GM21717 (cell line): ENCODE data around the gene NDUFA3.

Experiments used
- ATAC-seq: cut with Tn5 transposase; IDR thresholded peaks from one replicate; pipeline ENCODE4 v1.9.1; 2021; ENCODE audit warnings: mild to moderate bottlenecking, moderate library complexity; ENCODE audit not compliant: unreplicated experiment

Gene NDUFA3

DNA sequence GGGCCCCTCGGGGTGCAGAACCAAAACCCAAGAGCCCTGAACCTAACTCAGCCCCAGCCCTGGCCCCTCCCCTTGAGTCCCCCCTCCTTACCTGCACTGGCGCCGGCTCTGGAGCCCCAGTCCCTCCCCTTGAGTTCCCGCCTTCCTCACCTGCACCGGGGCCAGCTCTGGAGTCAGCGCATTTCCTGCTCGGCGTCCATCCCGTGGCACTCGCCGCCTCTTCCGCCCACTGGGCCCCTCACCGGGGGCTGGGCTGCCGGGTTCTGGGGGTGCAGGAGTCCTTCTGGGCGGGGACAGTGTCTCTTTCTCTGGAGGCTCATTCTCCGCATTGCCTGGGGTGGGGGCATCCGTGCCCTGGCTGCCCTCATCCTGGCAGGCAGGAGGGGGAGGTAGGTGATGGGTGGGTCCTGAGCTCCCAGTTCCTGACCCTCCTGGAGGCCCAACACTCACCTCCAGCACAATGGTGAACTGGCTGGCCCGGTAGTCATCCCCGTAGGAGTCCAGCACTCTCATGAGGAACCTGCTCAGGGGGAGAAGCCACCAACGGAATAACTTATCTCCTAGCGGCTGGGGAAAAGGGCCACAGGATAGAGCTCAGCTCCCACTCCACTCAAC lies 5.3 kb downstream of the NDUFA3 start:
- ATAC-seq, result no peak

DNA sequence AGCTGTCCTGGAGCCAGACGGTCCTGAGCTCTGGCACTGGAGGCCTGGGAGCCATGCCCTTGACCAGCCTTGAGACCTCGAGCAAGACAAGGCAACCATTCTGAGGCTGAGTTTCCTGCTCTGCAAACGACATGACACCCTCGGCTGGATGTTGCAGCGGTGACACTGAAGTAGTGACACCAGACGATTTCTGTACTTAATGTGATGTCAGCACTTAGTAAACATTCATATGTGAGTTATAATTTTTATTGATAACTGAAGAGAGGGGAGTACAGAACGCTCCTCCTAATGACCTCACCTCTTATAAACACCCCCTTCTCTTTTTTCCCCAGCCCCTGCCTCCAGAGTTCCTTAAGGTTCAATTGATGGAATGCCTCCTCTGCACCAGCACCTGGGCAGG lies 5.8 kb downstream of the NDUFA3 start:
- ATAC-seq, result no peak

- no peak for ATAC-seq
Observed at GRCh38 chr19:54109651-54110050, 7.0 kb downstream of the NDUFA3 start.

GRCh38 chr19:54114340-54115108 lies 11.9 kb downstream of the NDUFA3 start:
- ATAC-seq, result no peak

DNA sequence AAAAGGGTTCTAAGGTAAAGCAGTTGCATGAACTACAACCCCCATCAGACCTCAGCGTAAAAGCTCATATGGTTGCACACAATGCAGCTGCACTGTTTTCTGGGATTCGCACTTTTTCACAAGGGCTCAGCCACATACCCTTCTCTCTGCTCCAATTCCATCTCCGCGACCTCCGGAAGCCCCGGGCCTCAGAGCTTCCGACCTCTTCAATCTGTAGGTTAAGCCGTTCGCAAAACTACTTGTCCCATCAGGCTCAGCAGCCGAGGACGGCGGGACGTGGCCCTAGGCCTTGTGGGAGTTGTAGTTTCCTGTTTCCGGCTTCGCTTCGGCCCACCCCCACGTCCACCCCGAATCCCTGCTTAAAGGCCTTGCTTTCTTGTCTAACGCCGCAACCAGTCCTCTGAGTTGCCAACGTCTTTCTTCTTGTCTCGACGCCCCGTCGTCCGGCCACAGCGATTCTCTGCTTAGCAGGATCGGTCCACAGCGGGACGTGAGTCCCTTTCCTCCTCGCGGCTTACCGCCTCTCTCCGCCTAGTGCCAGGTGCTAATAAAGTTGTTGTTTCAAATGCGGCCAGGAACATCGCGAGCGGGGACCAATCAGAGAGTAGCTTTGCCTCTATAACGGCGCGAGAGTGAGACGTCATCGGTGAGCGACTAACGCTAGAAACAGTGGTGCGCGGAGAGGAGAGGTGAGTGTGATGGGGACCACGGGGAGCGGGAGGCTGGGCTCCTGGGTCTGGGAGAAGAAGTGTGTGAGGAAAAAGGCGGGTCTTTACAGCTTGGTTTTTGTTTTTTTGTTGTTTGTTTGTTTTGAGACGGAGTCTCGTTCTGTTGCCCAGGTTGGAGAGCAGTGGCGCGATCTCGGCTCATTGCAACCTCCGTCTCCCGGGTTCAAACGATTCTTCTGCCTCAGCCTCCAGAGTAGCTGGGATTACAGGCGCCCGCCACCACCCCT lies 12.7 kb downstream of the NDUFA3 start, which contains the start of the genes PRPF31 and TFPT:
PRPF31 (plus strand) TSS at position 646 of the 955 bp plus-strand sequence. CDS start 2,525 bp downstream, outside the sequence.
TFPT (minus strand) TSS at position 549 of the 955 bp plus-strand sequence; CDS start at position 161, 388 bp downstream.
- ATAC-seq, result peak; percentile 71

- ATAC-seq, result no peak
Observed at GRCh38 chr19:54121259-54121658, 18.6 kb downstream of the NDUFA3 start.

GRCh38 chr19:54123682-54124081 lies 21.0 kb downstream of the NDUFA3 start:
- ATAC-seq, result no peak

DNA sequence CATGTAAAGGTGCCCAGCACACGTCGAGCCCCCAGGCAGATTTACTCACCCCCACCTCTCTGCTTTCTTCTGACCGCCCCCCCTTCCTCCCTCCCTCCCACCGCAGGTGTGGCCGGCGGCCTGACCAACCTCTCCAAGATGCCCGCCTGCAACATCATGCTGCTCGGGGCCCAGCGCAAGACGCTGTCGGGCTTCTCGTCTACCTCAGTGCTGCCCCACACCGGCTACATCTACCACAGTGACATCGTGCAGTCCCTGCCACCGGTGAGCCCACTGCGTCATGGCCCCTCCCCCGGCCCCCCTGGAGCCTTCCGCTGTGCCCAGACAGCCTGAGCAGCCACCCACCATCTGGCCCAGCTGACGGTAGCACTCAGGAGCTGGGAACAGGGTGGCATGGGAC lies 21.7 kb downstream of the NDUFA3 start:
- ATAC-seq, result no peak

DNA sequence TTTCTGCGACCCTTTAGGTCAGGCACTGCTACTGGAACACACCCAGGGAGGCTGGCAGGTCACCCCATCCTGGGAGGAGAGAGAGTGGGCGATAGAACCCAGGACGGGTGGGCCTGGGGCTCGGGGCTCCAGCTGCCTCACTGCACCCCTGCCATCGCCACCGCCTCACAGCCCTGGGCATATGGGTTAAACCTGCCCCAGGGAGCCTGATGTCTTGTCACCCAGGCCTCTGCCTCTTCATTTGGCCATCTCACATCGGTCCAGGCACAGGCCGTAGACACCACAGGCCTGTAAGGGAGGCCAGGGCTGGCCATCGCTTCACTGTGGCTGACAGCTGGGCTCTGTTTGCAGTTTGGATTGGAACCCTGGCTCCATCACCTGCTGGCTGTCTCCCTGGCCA lies 23.1 kb downstream of the NDUFA3 start:
- ATAC-seq, result no peak

DNA sequence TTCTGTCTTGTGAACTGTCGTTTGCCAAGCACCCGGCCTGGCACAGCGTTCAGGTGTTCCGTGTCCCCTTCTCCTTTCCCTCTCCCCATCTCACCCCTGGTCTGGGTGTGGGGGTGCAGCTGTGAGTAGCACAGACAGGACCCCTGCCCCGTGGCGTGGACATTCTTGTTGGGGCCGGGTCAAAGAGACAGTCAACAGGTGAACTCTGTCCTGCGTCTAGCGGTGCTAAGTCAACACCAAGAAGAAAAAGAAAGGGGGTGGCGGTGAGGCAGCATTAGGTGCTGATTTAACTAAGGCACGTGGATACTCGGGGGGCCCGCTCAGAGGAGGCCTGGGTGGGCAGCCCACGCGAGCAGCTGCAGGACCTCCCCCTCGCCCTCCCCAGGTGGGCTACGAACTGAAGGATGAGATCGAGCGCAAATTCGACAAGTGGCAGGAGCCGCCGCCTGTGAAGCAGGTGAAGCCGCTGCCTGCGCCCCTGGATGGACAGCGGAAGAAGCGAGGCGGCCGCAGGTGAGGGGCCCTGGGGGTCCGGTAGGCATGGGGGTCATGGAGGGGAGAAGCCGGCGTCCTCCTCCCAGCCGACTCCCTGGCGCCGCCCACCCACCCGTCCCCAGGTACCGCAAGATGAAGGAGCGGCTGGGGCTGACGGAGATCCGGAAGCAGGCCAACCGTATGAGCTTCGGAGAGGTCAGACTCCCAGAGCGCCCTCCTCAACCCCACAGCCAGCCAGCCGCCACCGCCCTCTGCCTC lies 25.2 kb downstream of the NDUFA3 start:
- ATAC-seq, result no peak

GRCh38 chr19:54128441-54128725 lies 25.7 kb downstream of the NDUFA3 start:
- ATAC-seq, result no peak

DNA sequence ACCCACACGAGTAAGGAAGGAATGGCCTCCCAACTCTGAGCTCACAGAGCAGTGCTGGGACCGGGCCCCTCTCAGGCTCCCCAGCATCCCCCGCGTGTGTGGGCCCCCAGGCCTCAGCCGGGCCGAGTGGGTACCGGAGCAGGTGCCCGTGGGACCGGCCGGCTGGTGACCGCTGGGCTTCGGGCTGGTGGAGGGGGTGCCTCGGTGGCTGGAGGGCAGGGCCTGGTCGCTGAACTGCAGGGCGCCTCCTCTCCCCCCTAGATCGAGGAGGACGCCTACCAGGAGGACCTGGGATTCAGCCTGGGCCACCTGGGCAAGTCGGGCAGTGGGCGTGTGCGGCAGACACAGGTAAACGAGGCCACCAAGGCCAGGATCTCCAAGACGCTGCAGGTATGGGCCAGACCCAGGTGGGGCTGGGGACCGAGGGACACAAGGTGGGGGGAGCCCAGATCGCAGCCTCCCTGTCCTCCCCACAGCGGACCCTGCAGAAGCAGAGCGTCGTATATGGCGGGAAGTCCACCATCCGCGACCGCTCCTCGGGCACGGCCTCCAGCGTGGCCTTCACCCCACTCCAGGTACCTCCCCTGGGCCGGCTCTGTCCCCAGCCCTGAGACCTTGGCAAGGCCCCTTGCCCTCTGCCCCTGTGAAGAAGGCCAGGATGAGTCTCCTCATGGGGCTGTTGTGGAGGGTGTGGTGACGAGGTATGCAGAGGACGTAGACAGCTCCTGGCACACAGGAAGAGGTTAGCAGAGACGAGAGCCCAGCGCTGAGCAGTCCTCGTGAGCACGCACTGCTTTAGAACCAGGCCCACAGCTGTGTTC lies 26.4 kb downstream of the NDUFA3 start:
- no peak for ATAC-seq

GRCh38 chr19:54129617-54129996 lies 27.0 kb downstream of the NDUFA3 start:
- ATAC-seq, result no peak

DNA sequence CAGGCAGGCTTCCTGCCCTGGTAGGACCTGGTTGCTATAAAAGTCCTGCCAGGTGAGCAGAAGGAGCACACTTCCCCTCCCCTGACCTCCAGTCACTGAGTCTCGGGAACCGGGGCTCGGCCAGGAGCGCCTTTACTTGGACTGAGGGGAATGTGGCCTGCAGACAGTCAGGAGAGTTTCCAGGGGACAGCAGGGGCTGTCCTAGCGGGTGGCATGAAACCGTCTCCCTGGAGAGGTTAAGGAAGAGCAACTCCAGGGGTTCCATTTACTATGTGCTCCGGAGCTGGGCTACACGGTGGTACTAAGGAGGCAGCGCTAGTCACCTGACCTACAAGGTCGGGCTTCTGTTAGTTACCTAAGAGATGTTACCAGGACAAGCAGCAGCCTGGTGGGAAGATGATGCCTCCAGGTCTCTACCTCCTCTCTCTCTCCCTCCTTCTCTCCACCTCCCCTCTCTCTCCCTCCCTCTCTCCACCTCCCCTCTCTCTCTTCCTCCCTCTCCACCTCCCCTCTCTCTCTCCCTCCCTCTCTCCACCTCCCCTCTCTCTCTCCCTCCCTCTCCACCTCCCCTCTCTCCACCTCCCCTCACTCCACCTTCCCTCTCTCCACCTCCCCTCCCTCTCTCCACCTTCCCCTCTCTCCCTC lies 30.8 kb downstream of the NDUFA3 start:
- ATAC-seq, result no peak

- ATAC-seq, result no peak
Observed at GRCh38 chr19:54133957-54134590, 31.4 kb downstream of the NDUFA3 start.

DNA sequence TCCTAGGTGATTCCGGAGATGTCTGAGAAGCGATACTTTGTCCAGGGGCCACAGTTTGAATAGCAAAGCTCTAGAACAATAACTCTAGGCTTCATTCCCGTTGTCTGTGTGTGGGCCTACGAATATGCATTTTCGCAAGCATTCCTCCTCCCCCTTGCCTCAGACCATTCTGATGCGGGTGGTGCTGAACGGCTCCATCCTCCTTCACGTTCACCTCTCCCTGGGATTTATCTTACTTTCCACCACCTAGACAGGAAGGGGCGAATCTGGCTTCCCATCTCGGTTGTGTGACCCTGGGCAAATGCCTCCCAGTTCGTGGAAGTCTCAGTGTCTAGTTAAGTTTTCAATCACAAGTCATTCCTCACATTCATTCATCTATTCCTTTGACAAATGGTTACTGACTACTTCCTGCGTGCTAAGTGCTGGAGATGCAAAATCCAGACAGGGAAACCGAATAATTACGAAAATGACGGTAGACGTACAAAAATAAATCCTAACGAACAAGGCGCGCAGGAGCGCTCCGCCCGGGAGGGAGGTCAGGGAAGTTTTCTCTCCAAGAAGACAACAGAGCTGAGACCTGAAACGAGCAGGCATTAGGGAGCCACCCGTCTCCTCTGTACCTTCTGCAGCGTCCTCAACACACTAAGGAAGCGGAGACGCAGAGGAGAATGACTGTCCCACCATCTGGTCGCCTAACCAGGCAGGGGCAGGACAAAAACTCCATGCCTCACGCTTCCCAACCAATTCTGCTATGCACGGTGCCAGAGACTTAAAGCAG lies 33.6 kb downstream of the NDUFA3 start:
- no peak for ATAC-seq

DNA sequence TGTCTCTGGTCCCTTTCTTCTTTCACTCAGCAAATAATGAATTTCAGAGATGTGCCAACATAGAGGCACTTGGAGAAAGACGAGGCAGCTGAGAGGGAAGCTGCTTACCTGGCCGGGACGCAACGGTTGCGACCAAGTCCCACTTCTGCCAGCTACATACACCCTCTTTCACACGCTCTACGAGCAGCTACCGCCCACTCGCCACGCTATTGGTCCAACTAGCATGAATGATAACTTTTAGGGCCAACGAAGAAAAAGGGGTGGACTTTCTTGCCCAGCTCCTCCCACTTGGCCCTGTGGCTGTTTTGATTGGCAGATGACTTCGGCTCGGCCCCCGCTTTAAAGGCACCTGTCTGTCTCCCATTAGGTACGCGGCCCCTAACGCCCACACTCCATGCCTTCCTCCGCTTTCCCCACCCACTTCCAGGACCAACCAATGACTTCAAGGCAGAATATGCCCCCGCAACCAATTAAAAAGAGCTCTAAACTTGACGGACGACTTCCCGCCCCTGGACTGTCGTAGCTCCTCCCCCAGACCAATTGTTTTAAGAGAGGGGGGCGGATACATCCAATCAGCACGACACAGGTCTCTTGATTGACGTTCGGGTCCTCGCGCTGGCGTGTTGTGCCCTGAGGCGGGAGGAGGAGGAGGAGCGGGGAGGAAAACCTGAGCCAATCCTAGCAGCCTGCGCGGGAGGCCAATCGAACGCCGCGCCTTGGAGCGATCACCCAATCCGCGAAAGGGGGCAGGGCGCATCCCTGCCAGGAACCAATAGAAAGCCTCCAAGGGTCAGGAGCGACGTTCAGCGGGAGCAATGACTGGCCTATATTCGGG lies 34.4 kb downstream of the NDUFA3 start:
- peak; percentile 75 for ATAC-seq
